GM19023 (cell line): ENCODE data around the gene ELOVL7.
"Not testable (repeated sequence)": the region's sequence is repeated elsewhere in the genome, so short reads cannot be mapped to it uniquely, and the experiment has no call there.

Source experiments
- ATAC-seq: cut with Tn5 transposase; IDR thresholded peaks from one replicate; pipeline ENCODE4 v1.9.1; 2021; ENCODE audit warnings: mild to moderate bottlenecking, moderate library complexity; ENCODE audit not compliant: unreplicated experiment

The ELOVL7 gene

GRCh38 chr5:60718166-60718892 lies 125.7 kb downstream of the ELOVL7 start:
- no peak for ATAC-seq

DNA sequence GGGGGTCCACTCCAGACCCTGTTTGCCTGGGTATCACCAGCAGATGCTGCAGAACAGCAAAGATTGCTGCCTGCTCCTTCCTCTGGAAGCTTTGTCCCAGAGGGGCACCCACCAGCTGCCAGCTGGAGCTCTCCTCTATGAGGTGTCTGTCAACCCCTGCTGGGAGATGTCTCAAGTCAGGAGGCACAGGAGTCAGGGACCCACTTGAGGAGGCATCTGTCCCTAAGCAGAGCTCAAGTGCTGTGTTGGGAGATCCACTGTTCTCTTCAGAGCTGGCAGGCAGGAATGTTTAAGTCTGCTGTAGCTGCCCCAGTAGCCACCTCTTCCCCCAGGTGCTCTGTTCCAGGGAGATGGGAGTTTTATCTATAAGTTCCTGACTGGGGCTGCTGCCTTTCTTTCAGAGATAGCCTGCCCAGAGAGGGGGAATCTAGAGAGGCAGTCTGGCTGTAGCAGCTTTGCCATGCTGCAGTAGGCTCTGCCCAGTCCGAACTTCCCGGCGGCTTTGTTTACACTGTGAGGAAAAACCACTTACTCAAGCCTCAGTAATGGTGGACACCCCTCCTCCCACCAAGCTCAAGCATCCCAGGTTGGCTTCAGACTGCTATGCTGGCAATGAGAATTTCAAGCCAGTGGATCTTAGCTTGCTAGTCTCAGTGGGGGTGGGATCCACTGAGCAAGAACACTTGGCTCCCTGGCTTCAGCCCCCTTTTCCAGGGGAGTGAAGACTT lies 128.7 kb downstream of the ELOVL7 start:
- not testable (repeated sequence) for ATAC-seq

DNA sequence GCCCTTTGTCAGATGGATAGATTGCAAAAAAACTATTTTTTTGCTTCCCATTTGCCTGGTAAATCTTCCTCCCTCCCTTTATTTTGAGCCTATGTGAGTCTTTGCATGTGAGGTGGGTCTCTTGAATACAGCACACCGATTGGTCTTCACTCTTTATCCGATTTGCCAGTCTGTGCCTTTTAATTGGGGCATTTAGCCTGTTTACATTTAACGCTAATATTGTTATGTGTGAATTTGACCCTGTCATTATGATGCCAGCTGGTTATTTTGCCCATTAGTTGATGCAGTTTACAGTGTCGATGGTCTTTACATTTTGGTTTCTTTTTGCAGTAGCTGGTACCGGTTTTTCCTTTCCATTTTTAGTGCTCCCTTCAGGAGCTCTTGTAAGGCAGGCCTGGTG lies 131.1 kb downstream of the ELOVL7 start:
- ATAC-seq = no peak

DNA sequence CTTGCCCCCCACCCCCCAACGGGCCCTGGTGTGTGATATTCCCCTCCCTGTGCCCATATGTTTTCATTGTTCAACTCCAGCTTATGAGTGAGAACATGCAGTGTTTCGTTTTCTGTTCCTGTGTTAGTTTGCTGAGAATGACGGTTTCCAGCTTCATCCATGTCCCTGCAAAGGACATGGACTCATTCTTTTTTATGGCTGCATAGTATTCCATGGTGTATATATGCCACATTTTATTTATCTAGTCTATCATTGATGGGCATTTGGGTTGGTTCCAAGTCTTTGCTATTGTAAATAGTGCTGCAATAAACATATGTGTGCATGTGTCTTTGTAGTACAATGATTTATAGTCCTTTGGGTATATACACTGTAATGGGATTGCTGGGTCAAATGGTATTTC lies 132.2 kb downstream of the ELOVL7 start:
- ATAC-seq = not testable (repeated sequence)

- no peak for ATAC-seq
Observed at GRCh38 chr5:60710362-60710761, 133.7 kb downstream of the ELOVL7 start.

- ATAC-seq = no peak
Observed at GRCh38 chr5:60705144-60705543, 138.9 kb downstream of the ELOVL7 start.

DNA sequence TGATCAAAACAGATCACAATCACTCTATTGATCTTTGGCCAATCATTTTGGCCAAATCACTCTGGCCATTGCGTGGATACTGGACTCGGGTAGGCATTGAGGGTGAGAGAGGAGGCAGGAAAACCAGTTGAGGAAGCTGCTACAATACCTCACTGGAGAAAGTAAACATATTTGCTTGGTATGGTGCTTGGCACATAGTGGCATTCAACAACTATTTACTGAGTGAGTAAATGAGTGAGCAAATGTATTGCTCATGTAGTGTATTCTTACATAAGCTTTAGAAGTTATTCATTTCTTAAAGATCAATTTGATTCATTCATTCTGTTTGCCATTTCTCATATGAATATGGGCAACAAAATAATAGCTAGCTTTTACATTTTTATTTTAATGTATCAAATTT lies 140.1 kb downstream of the ELOVL7 start:
- no peak for ATAC-seq
